Colonic mucosa (tissue), 4 donors: ENCODE results near the gene NMB. TPM values are rescaled to one million over a fixed set of nuclear protein-coding genes. Genes with fewer than 3 reads are reported as not detected.

Source experiments
- DNase-seq: peaks from one replicate; pipeline ENCODE4 v3.0.0-alpha.2; 2020
- H3K27ac ChIP-seq: fragments of 200-600 bp; one replicate; pipeline ENCODE4 v1.8.0; 2021
- H3K27me3 ChIP-seq: fragments of 200-600 bp; one replicate; pipeline ENCODE4 v1.8.0; 2021
- H3K36me3 ChIP-seq: fragments of 200-600 bp; one replicate; pipeline ENCODE4 v1.8.0; 2021
- H3K4me1 ChIP-seq: fragments of 200-600 bp; one replicate; pipeline ENCODE4 v1.8.0; 2021; ENCODE audit warnings: mild to moderate bottlenecking
- H3K4me3 ChIP-seq: fragments of 200-600 bp; one replicate; pipeline ENCODE4 v1.8.0; 2021
- H3K9ac ChIP-seq, 2 donors: one replicate each; pipeline ENCODE4 v1.7.0; 2013; ENCODE audit warnings: control low read depth in 2 of 2, low read depth in 2 of 2, low read length in 2 of 2
- H3K9me3 ChIP-seq: fragments of 200-600 bp; one replicate; pipeline ENCODE4 v1.8.0; 2021
- CTCF ChIP-seq: fragments of 200-600 bp; IDR thresholded peaks from one replicate; pipeline ENCODE4 v1.8.0; 2022; ENCODE audit warnings: antibody characterized with exemption, mild to moderate bottlenecking
- intact Hi-C: fragments of 100-400 bp; cut with DNase I; formaldehyde crosslinking; loops from one replicate; pipeline ENCODE4 v1.14.1; 2022
- total RNA-seq, 2 donors: library from RNA; stranded (reverse); fragmentation: NEBNext Ultra II Directional in 1 of 2; extraction: Animal tissue kit (Norgen Biotek cat#: 25700) in 1 of 2; gene quantifications; one replicate each; pipeline ENCODE4 v1.2.1, GENCODE V29; 2021
- donor health status: healthy.
- donor health status: DM: no; HTN: no; CAD: no.
- donor health status: DM: no; HTN: no; CAD: no.

NMB gene
- total RNA-seq, 2 donors from 2014 or later = 2.8 to 4.4 TPM

- H3K9ac ChIP-seq = peak overlapping the region in 1 of 2 donors; percentile 62
- DNase-seq = no peak
- intact Hi-C loops = loop anchor here (10.0 kb wide), 1 partner anchor 58 kb away; the partner anchor contains the start of gene SEC11A
- H3K27ac ChIP-seq = no peak overlapping the region
- no peaks in the 10 kb centered on the region for H3K9me3 ChIP-seq
- no peak overlapping the region for H3K4me3 ChIP-seq
- no peaks in the 10 kb centered on the region for H3K36me3 ChIP-seq
- H3K4me1 ChIP-seq = peaks cover 5% of the 10 kb centered on the region
- TF ChIP-seq CTCF = no peak
- H3K27me3 ChIP-seq = no peaks in the 10 kb centered on the region
These were observed 1.0 kb downstream of the NMB start for GRCh38 chr15:84656972-84657371.

- TF ChIP-seq CTCF = peak; percentile 57
- Histone ChIP-seq H3K4me1 (peaks cover 5% of the 10 kb centered on the region), H3K27ac (peak overlapping the region; percentile 86), H3K4me3 (peak overlapping the region; percentile 81), H3K9ac (peak overlapping the region; percentile 68 to 82), H3K27me3 (no peaks in the 10 kb centered on the region), H3K36me3 (no peaks in the 10 kb centered on the region), H3K9me3 (no peaks in the 10 kb centered on the region)
- DNase-seq = peak; percentile 89
- intact Hi-C loops = loop anchor here (10.0 kb wide), 1 partner anchor 60 kb away; the partner anchor contains the start of gene SEC11A
These were observed 3.1 kb downstream of the NMB start for GRCh38 chr15:84654689-84655453.

- Histone ChIP-seq H3K9ac (peak within 1 kb of the TSS; percentile 80 to 82), H3K9me3 (no peaks in the 10 kb centered on the region), H3K36me3 (no peaks in the 10 kb centered on the region), H3K27ac (peak within 1 kb of the TSS; percentile 86), H3K4me3 (peak within 1 kb of the TSS; percentile 81), H3K4me1 (peaks cover 5% of the 10 kb centered on the region), H3K27me3 (no peaks in the 10 kb centered on the region)
- peak; percentile 99 for DNase-seq
- no peak for TF ChIP-seq CTCF
- intact Hi-C loops = loop anchor here (10.0 kb wide), 1 partner anchor 61 kb away; the partner anchor contains the start of gene SEC11A
These were observed 3.9 kb downstream of the NMB start, which contains the start of gene WDR73 for GRCh38 chr15:84653910-84654688. WDR73 (minus strand) TSS chr15:84654283; CDS start chr15:84654274, 9 bp downstream.

- Histone ChIP-seq H3K36me3 (peaks cover under 1% of the 10 kb centered on the region), H3K9me3 (no peaks in the 10 kb centered on the region), H3K4me1 (peaks cover 5% of the 10 kb centered on the region), H3K27me3 (no peaks in the 10 kb centered on the region), H3K9ac (peak overlapping the region; percentile 80 to 82), H3K27ac (peak overlapping the region; percentile 86), H3K4me3 (peak overlapping the region; percentile 81)
- TF ChIP-seq CTCF = no peak
- intact Hi-C loops = loop anchor here (10.0 kb wide), 1 partner anchor 61 kb away; the partner anchor contains the start of gene SEC11A
- no peak for DNase-seq
These were observed 4.5 kb downstream of the NMB start for GRCh38 chr15:84653584-84653909.

- no peak overlapping the region for H3K4me3 ChIP-seq
- no peak for TF ChIP-seq CTCF
- intact Hi-C loops = loop anchor here (10.0 kb wide), 2 partner anchors 55 to 65 kb away; partner anchors contain the start of gene SEC11A
- no peaks in the 10 kb centered on the region for H3K27me3 ChIP-seq
- DNase-seq = no peak
- no peak overlapping the region for H3K9ac ChIP-seq
- H3K9me3 ChIP-seq = no peaks in the 10 kb centered on the region
- H3K36me3 ChIP-seq = peaks cover 10% of the 10 kb centered on the region
- H3K4me1 ChIP-seq = peaks cover 5% of the 10 kb centered on the region
- no peak overlapping the region for H3K27ac ChIP-seq
These were observed 8.3 kb downstream of the NMB start for GRCh38 chr15:84649706-84650105.
